NK-92 treated with Interleukin-12 subunit alpha and Interleukin-12 subunit beta, amount 100 ng/mL, for 24 hours (cell line): ENCODE data around the gene KPNA2.
"Not testable (repeated sequence)": the region's sequence is repeated elsewhere in the genome, so short reads cannot be mapped to it uniquely, and the experiment has no call there.

Experiments used
- DNase-seq: peaks from one replicate; lab custom pipeline; 2025; lab: John Stamatoyannopoulos, UW

The KPNA2 gene

GRCh38 chr17:68061512-68062313, 26.2 kb downstream of the KPNA2 start:
- no peak for DNase-seq

- not testable (repeated sequence) for DNase-seq
Observed at GRCh38 chr17:68065366-68065765, 29.8 kb downstream of the KPNA2 start.

- not testable (repeated sequence) for DNase-seq
Observed at GRCh38 chr17:68068512-68068911, 33.0 kb downstream of the KPNA2 start.

- not testable (repeated sequence) for DNase-seq
Observed at GRCh38 chr17:68070582-68071444, 35.3 kb downstream of the KPNA2 start.

GRCh38 chr17:68074279-68074678, 38.7 kb downstream of the KPNA2 start:
- no peak for DNase-seq

GRCh38 chr17:68075953-68076607, 40.5 kb downstream of the KPNA2 start:
- DNase-seq: not testable (repeated sequence)

- DNase-seq: not testable (repeated sequence)
Observed at GRCh38 chr17:68077498-68077897, 42.0 kb downstream of the KPNA2 start.

GRCh38 chr17:68080411-68081150, 45.0 kb downstream of the KPNA2 start:
- DNase-seq: no peak

GRCh38 chr17:68081305-68082265, 46.0 kb downstream of the KPNA2 start:
- DNase-seq: not testable (repeated sequence)

- no peak for DNase-seq
Observed at GRCh38 chr17:68085771-68086381, 50.3 kb downstream of the KPNA2 start.

- DNase-seq: not testable (repeated sequence)
Observed at GRCh38 chr17:68086666-68087065, 51.1 kb downstream of the KPNA2 start.

- not testable (repeated sequence) for DNase-seq
Observed at GRCh38 chr17:68087131-68087623, 51.6 kb downstream of the KPNA2 start.

GRCh38 chr17:68087851-68088250, 52.3 kb downstream of the KPNA2 start:
- no peak for DNase-seq

- DNase-seq: no peak
Observed at GRCh38 chr17:68089881-68090280, 54.3 kb downstream of the KPNA2 start.

- no peak for DNase-seq
Observed at GRCh38 chr17:68094481-68095078, 59.0 kb downstream of the KPNA2 start.

GRCh38 chr17:68095205-68095811, 59.8 kb downstream of the KPNA2 start:
- no peak for DNase-seq

GRCh38 chr17:68096111-68096510, 60.6 kb downstream of the KPNA2 start:
- DNase-seq: no peak
